HepG2 (cell line): Measurements from ENCODE around the gene NCOA4. TPM values are rescaled to one million over a fixed set of nuclear protein-coding genes. Genes with fewer than 3 reads are reported as not detected.
A peak's percentile ranks its signal among the peaks of the same experiment; 100 is the strongest.
"Not testable (repeated sequence)": the region's sequence is repeated elsewhere in the genome, so short reads cannot be mapped to it uniquely, and the experiment has no call there.

Experiments used
- HOXA5 ChIP-seq: sonication (generic); formaldehyde crosslinking; IDR thresholded peaks from 2 replicates; pipeline ENCODE4 v1.4.0; 2020; ENCODE audit warnings: missing genetic modification reagents
- NFATC3 ChIP-seq: sonication (generic); formaldehyde crosslinking; IDR thresholded peaks from 2 replicates; pipeline ENCODE4 v1.5.1; 2020; ENCODE audit warnings: mild to moderate bottlenecking, missing genetic modification reagents
- NFYB ChIP-seq: sonication (generic); formaldehyde crosslinking; IDR thresholded peaks from 2 replicates; pipeline ENCODE4 v1.4.0; 2020; ENCODE audit warnings: missing genetic modification reagents
- NONO ChIP-seq, 2 experiments: fragments of 450-650 bp in 1 of 2; sonication (generic) in 1 of 2; formaldehyde crosslinking in 1 of 2; IDR thresholded peaks in 1 of 2; conservative IDR thresholded peaks in 1 of 2; 2 replicates each; pipeline versions ENCODE4 v1.6.1 to v1.8.0; 2017 to 2022; ENCODE audit warnings: mild to moderate bottlenecking in 1 of 2, missing genetic modification reagents in 1 of 2, moderate library complexity in 1 of 2
- POLR2A ChIP-seq, 2 experiments: IDR thresholded peaks; 2 replicates each; pipeline ENCODE4 v1.6.1; 2011; ENCODE audit warnings: low read depth in 2 of 2, low read length in 2 of 2, mild to moderate bottlenecking in 1 of 2, moderate library complexity in 1 of 2; ENCODE audit not compliant: insufficient read depth in 1 of 2
- POLR2G ChIP-seq: fragments of 200-400 bp; formaldehyde crosslinking; IDR thresholded peaks from 2 replicates; pipeline ENCODE4 v1.6.1; 2018; ENCODE audit warnings: mild to moderate bottlenecking, low read depth, low read length, moderate library complexity
- SIN3A ChIP-seq: IDR thresholded peaks from 2 replicates; pipeline ENCODE4 v1.6.1; 2011; ENCODE audit warnings: low read depth, mild to moderate bottlenecking, control low read depth, low read length, borderline replicate concordance
- ZFP90 ChIP-seq: sonication (generic); formaldehyde crosslinking; IDR thresholded peaks from 2 replicates; pipeline ENCODE4 v1.8.0; 2022; ENCODE audit warnings: missing genetic modification reagents, mild to moderate bottlenecking, inconsistent platforms, borderline replicate concordance
- ZNF263 ChIP-seq: sonication (generic); formaldehyde crosslinking; IDR thresholded peaks from 2 replicates; pipeline ENCODE4 v1.4.0; 2020; ENCODE audit warnings: missing genetic modification reagents
- ZNF350 ChIP-seq: sonication (generic); formaldehyde crosslinking; IDR thresholded peaks from 2 replicates; pipeline ENCODE4 v1.4.0; 2020; ENCODE audit warnings: mild to moderate bottlenecking, low read depth, missing genetic modification reagents, borderline replicate concordance
- ZNF446 ChIP-seq: sonication (generic); formaldehyde crosslinking; IDR thresholded peaks from 2 replicates; pipeline ENCODE4 v1.5.0; 2020; ENCODE audit warnings: mild to moderate bottlenecking, missing genetic modification reagents
- ZNF501 ChIP-seq: sonication (generic); formaldehyde crosslinking; IDR thresholded peaks from 2 replicates; pipeline ENCODE4 v1.5.1; 2020; ENCODE audit warnings: mild to moderate bottlenecking, moderate library complexity, missing genetic modification reagents
- polyA plus RNA-seq, 8 experiments: library from polyadenylated mRNA; depleted of rRNA in 3 of 8; stranded (reverse) in 7 of 8; unstranded in 1 of 8; fragments of >200 nt; fragmentation: Illumina TruSeq in 4 of 8; extraction: Trizol in 4 of 8; gene quantifications; 2 replicates each; pipeline versions ENCODE4 v1.2.1 to v1.2.3, GENCODE V29; 2011 to 2016; ENCODE audit warnings: low read depth in 4 of 8, missing spikeins in 1 of 8, mixed read lengths in 1 of 8; ENCODE audit not compliant: insufficient read depth in 1 of 8
- total RNA-seq, 5 experiments: library from RNA; depleted of rRNA; stranded (reverse); fragments of >200 nt; fragmentation: Illumina TruSeq; extraction: Trizol; gene quantifications; 2 replicates each; pipeline ENCODE4 v1.2.3, GENCODE V29; 2016; ENCODE audit warnings: low read depth in 1 of 5
- TF ChIP-seq, protein P1 (sequence below): sonication (generic); formaldehyde crosslinking; IDR thresholded peaks from 2 replicates; pipeline ENCODE4 v1.4.0; 2020; ENCODE audit warnings: missing genetic modification reagents
- TF ChIP-seq, protein P2 (sequence below): sonication (generic); formaldehyde crosslinking; IDR thresholded peaks from 2 replicates; pipeline ENCODE4 v1.4.0; 2020; ENCODE audit warnings: mild to moderate bottlenecking, missing genetic modification reagents
- TF ChIP-seq, protein P3 (sequence below): sonication (generic); formaldehyde crosslinking; conservative IDR thresholded peaks from 2 replicates; pipeline ENCODE4 v1.8.0; 2022; ENCODE audit warnings: mild to moderate bottlenecking, moderate library complexity, missing genetic modification reagents
- TF ChIP-seq, protein P4 (sequence below): IDR thresholded peaks from 2 replicates; pipeline ENCODE4 v1.6.1; 2016; ENCODE audit warnings: low read depth, control low read depth
- TF ChIP-seq, protein P5 (sequence below): sonication (generic); formaldehyde crosslinking; IDR thresholded peaks from 2 replicates; pipeline ENCODE4 v1.8.0; 2022; ENCODE audit warnings: mild to moderate bottlenecking, missing genetic modification reagents, moderate library complexity

Gene NCOA4
- total and polyA plus RNA-seq, 2 of the 13 experiments (the other 11 are each of a cell fraction or from before 2014, with no cell fraction given), result 306 to 400 TPM

DNA sequence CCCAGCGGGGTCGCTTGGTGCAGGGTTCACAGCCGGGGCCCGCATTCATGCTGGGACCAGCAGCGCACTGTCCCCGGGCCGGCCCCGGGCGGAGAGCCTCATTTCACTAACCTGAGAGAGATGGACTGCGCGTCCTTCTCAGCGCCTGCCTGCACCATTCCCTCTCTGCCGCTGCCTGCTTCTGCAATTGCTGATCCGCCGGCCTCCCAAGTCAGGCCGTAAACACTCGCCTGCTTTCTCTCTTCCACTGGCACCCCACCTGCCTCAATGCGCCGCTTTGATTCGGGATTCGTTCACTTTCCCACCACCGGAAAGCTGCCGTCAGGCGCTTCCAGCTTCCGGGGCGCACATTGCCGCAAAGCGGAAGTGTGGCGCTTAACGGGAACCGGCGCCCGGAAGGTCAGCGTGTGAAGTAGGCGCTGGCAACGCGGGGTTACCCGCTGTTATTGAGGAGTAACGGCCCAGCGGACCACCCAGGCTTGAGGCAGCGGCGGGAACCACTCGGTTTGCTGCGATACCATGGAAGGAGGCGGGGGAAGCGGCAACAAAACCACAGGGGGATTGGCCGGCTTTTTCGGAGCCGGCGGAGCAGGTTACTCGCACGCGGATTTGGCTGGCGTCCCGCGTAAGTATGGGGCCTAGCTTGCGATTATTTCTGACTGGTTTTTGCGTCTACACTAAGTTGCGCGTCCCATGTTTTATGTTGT is 58.2 kb downstream of the NCOA4 start, which contains the start of gene TIMM23 (continued):
- TF ChIP-seq, protein P1, sequence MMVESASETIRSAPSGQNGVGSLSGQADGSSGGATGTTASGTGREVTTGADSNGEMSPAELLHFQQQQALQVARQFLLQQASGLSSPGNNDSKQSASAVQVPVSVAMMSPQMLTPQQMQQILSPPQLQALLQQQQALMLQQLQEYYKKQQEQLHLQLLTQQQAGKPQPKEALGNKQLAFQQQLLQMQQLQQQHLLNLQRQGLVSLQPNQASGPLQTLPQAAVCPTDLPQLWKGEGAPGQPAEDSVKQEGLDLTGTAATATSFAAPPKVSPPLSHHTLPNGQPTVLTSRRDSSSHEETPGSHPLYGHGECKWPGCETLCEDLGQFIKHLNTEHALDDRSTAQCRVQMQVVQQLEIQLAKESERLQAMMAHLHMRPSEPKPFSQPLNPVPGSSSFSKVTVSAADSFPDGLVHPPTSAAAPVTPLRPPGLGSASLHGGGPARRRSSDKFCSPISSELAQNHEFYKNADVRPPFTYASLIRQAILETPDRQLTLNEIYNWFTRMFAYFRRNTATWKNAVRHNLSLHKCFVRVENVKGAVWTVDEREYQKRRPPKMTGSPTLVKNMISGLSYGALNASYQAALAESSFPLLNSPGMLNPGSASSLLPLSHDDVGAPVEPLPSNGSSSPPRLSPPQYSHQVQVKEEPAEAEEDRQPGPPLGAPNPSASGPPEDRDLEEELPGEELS (CRISPR knock-in tag), result peak; percentile 28
- peak; percentile 64 for TF ChIP-seq HOXA5
- peak; percentile 11; the same call in 1 of the 2 replicates for TF ChIP-seq ZNF263 (CRISPR knock-in tag)
- TF ChIP-seq POLR2G, result peak; percentile 75; the same call in 1 of the 2 replicates
- TF ChIP-seq, protein P2, sequence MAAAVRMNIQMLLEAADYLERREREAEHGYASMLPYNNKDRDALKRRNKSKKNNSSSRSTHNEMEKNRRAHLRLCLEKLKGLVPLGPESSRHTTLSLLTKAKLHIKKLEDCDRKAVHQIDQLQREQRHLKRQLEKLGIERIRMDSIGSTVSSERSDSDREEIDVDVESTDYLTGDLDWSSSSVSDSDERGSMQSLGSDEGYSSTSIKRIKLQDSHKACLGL (CRISPR knock-in tag), result peak; percentile 63; the same call in 1 of the 2 replicates
- peak; percentile 52 to 61 for TF ChIP-seq POLR2A (IDR thresholded peaks at IDR 0.05; ENCODE audit: insufficient read depth in 1 of 2, low read depth in 2 of 2, low read length in 2 of 2)
- TF ChIP-seq ZFP90 (CRISPR knock-in tag), result peak; percentile 60; the same call in 1 of the 2 replicates
- TF ChIP-seq, protein P3, sequence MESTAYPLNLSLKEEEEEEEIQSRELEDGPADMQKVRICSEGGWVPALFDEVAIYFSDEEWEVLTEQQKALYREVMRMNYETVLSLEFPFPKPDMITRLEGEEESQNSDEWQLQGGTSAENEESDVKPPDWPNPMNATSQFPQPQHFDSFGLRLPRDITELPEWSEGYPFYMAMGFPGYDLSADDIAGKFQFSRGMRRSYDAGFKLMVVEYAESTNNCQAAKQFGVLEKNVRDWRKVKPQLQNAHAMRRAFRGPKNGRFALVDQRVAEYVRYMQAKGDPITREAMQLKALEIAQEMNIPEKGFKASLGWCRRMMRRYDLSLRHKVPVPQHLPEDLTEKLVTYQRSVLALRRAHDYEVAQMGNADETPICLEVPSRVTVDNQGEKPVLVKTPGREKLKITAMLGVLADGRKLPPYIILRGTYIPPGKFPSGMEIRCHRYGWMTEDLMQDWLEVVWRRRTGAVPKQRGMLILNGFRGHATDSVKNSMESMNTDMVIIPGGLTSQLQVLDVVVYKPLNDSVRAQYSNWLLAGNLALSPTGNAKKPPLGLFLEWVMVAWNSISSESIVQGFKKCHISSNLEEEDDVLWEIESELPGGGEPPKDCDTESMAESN (CRISPR knock-in tag), result 0 out of 2 replicates have a peak, but pooled peaks have one; percentile 54
- TF ChIP-seq, protein P4, sequence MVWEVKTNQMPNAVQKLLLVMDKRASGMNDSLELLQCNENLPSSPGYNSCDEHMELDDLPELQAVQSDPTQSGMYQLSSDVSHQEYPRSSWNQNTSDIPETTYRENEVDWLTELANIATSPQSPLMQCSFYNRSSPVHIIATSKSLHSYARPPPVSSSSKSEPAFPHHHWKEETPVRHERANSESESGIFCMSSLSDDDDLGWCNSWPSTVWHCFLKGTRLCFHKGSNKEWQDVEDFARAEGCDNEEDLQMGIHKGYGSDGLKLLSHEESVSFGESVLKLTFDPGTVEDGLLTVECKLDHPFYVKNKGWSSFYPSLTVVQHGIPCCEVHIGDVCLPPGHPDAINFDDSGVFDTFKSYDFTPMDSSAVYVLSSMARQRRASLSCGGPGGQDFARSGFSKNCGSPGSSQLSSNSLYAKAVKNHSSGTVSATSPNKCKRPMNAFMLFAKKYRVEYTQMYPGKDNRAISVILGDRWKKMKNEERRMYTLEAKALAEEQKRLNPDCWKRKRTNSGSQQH (CRISPR knock-in tag), result peak; percentile 24; the same call in 1 of the 2 replicates
- not testable (repeated sequence) for TF ChIP-seq NONO (IDR thresholded peaks at IDR 0.05)
- peak; percentile 94 for TF ChIP-seq NONO (CRISPR knock-in tag; conservative IDR thresholded peaks at IDR 0.05)
- TF ChIP-seq, protein P5, sequence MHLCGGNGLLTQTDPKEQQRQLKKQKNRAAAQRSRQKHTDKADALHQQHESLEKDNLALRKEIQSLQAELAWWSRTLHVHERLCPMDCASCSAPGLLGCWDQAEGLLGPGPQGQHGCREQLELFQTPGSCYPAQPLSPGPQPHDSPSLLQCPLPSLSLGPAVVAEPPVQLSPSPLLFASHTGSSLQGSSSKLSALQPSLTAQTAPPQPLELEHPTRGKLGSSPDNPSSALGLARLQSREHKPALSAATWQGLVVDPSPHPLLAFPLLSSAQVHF, result 0 out of 2 replicates have a peak, but pooled peaks have one; percentile 58
- peak; percentile 83; the same call in 1 of the 2 replicates for TF ChIP-seq ZNF501
- 0 out of 2 replicates have a peak, but pooled peaks have one; percentile 50 for TF ChIP-seq NFATC3 (CRISPR knock-in tag)
- peak; percentile 92 for TF ChIP-seq ZNF350 (CRISPR knock-in tag)
- TF ChIP-seq ZNF446, result peak; percentile 43; the same call in 1 of the 2 replicates
- TF ChIP-seq SIN3A, result peak; percentile 84; the same call in 1 of the 2 replicates
- TF ChIP-seq NFYB (CRISPR knock-in tag), result peak; percentile 56
